RPMI8226 (cell line): ENCODE results near the gene IL22RA2.
A peak's percentile ranks its signal among the peaks of the same experiment; 100 is the strongest.
"Not testable (repeated sequence)": the region's sequence is repeated elsewhere in the genome, so short reads cannot be mapped to it uniquely, and the experiment has no call there.

ENCODE experiments used
- DNase-seq: peaks from one replicate; pipeline ENCODE4 v3.0.0-alpha.2; 2015

IL22RA2 gene, protein sequence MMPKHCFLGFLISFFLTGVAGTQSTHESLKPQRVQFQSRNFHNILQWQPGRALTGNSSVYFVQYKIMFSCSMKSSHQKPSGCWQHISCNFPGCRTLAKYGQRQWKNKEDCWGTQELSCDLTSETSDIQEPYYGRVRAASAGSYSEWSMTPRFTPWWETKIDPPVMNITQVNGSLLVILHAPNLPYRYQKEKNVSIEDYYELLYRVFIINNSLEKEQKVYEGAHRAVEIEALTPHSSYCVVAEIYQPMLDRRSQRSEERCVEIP

GRCh38 chr6:137173501-137173900, at the start of gene IL22RA2:
IL22RA2 (minus strand) TSS chr6:137173644; CDS start chr6:137161749, 11,895 bp downstream.
- no peak for DNase-seq

DNA sequence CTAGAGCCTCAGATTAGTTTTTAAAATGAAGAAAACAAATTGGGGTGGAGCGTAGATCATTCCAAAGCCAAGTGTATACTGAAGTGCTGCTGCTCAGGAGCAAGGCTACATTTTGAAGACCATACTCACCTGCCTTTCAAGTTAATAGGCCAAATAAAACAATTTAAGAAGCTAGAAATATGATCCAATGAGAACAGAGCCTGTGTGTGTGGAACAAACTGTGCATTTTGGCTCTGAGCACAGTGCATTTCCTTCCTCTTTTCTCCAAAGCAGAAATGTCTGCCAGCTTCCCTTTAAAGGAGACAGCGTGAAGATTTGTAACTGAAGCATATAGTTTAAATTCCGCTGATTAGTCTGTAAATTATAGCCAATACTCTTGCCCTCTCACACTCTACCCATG, 48.9 kb upstream of the IL22RA2 start:
- DNase-seq: peak; percentile 51

- DNase-seq: no peak
Observed at GRCh38 chr6:137219664-137220252, 46.3 kb upstream of the IL22RA2 start.

- DNase-seq: peak; percentile 94
Observed at GRCh38 chr6:137218917-137219663, 45.6 kb upstream of the IL22RA2 start, which contains the start of gene IFNGR1. IFNGR1 (minus strand) TSS chr6:137219385; CDS start chr6:137219327, 58 bp downstream.

DNA sequence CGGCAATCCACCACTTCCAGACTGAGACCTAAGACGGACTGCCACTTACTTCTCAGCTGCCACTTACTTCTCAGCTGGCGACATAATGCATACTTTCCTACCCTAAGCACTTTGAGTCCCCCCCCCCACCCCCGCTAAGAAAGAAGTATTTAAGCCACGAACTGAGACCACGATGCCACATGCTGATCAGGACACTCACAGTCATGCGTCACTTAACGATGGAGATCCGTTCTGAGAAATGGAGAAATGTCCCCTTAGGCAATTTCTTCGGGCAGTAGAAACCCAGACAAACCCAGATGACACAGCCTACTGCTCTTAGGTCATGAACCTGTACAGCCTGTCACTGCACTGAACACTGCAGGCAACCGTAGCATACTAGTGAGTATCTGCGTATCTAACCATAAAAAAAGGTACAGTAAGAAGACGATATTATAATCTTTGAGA, 45.1 kb upstream of the IL22RA2 start:
- peak; percentile 55 for DNase-seq

DNA sequence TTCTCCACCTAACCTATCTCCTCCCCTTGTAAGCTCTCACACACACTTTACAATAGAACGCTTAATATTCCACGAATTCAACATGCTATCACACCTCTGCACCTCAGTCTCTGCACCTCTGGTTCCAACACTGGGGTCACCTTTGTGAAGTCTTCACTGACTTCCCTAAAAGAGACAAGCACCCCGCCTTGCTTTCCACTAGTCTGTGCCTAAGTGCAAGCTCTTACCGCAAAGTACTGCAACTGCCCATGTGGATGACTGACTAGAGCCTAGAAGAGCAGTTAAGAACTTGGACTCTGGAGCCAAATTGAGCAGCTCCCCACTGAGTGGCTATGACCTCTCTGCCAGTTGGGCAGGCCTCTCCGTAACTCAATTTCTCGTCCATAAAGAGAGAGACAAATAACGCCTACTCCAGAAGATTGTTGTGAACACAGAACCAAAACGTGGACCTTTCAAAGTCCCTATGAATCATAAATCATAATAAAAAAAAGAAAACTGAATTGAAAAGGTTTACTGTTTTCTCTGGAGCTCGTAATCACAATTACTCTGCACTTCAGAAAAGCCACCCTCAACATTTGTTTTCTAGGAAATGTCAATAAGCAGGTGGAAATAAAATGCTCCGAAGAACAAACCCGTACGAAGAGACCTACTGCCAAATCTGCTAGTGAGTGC, 44.5 kb upstream of the IL22RA2 start:
- peak; percentile 44 for DNase-seq

GRCh38 chr6:137216875-137217553, 43.6 kb upstream of the IL22RA2 start:
- DNase-seq: no peak

DNA sequence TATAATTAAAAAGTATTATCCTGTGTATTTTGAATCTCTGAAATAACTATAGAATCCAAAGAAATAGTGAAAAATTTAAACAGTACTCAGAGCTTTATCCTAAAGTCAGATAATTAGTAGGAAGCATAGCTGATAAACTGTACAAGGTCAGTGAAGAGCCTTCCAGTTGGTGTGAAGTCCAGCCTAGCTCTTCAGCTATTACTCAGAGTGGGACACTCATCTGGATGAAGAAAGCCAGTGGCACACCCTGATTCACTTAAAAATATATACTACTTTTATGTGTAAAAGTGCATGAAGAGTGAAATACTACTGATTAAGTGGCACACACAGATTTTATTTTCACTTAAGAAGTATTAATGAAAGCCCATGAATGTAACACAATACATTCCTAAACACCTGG, 42.7 kb upstream of the IL22RA2 start:
- no peak for DNase-seq

- DNase-seq: not testable (repeated sequence)
Observed at GRCh38 chr6:137215630-137216029, 42.2 kb upstream of the IL22RA2 start.

DNA sequence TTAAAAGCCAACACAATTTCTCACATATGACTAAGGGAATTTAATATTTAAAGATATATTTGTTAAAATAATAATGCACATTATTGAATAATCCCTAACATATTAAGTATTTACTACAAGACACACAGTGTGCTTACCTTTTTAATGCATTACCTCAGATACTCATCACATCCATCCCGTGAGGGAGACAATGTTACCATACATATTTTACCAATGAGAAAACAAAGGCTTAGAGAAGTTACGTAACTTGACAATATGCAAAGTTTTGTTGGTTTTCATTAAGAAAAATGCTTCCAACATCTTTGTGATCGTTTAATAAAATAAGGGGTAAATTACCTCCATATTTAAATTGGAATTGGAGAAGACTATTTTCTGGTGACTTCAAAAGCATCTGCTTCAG, 41.5 kb upstream of the IL22RA2 start:
- no peak for DNase-seq

- DNase-seq: no peak
Observed at GRCh38 chr6:137213813-137214212, 40.4 kb upstream of the IL22RA2 start.

GRCh38 chr6:137213331-137213740, 39.9 kb upstream of the IL22RA2 start:
- DNase-seq: no peak

DNA sequence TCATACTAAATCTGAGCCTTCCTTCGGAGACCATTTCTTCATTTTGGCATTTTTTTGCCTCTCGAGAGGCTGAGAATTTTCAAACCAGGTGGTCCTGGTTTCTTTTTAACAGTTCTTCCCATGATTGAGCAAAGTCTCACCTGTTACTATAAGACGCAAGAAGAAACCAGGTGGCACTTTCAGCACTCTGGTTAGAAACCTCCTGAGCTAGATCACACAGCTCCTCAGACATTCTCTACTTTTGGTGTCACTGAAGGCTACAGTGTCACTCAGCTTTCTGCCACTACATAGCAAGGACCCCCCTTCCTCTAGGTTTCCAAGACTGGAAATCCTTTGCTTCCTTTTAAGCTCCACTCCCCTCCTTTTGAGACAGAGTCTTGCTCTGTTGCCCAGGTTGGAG, 38.5 kb upstream of the IL22RA2 start:
- no peak for DNase-seq

DNA sequence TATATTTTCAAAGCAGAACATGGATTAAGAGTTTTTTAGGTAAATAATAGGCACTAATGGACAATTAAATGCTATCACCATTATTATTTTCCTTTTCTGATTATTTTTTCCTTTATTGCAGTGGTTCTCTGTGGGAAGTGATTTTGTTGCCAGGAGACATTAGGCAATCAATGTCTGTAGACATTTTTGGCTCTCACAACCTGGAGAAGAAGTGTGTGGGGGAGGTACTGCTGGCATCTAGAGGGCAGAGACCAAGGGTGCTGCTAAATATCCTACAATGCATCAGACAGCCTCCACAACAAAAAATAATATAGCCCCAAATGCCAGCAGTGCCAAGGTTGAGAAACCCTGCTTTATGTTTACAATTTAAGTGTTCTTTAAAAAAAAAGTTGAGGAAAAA, 37.5 kb upstream of the IL22RA2 start:
- no peak for DNase-seq

DNA sequence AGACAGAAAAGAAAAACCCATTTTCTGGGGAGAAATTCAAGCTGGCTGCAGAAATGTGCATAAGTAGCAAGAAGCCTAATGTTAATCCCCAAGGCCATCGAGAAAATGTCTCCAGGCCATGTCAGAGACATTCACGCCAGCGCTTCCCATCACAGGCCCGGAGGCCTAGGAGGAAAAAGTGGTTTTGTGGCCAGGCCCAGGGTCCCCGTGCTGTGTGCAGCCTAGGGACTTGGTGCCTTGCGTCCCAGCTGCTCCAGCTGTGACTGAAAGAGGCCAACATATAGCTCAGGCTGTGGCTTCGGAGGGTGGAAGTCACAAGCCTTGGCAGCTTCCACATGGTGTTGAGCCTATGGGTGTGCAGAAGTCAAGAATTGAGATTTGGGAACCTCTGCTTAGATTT, 34.8 kb upstream of the IL22RA2 start:
- DNase-seq: no peak

DNA sequence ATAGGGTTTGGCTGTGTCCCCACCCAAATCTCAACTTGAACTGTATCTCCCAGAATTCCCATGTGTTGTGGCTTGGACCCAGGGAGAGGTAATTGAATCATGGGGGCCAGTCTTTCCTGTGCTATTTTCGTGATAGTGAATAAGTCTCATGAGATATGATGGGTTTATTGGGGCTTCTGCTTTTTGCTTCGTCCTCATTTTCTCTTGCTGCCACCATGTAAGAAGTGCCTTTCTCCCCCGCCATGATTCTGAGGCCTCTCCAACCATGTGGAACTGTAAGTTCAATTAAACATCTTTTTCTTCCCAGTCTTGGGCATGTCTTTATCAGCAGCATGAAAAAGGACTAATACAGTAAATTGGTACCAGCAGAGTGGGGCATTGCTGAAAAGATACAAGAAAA, 34.0 kb upstream of the IL22RA2 start:
- not testable (repeated sequence) for DNase-seq

DNA sequence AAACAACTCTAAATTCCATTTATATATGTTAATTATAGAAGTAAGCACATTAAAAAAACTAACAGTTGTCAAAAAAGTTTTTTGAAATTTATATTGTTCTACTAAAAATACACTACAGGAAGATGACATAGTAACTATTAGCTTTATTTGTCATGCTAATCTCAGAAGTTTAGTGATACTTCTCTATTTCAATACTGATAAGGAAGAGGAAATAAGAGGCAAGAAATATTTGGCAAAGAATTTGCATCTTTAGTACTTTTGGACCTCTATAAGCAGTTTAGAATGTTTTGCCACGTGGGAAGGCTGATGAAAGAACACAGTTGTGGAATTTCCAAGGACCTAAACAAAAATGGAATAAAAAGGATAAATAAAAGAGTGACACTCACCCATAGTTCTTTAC, 33.1 kb upstream of the IL22RA2 start:
- DNase-seq: no peak

- DNase-seq: no peak
Observed at GRCh38 chr6:137203256-137203655, 29.8 kb upstream of the IL22RA2 start.

DNA sequence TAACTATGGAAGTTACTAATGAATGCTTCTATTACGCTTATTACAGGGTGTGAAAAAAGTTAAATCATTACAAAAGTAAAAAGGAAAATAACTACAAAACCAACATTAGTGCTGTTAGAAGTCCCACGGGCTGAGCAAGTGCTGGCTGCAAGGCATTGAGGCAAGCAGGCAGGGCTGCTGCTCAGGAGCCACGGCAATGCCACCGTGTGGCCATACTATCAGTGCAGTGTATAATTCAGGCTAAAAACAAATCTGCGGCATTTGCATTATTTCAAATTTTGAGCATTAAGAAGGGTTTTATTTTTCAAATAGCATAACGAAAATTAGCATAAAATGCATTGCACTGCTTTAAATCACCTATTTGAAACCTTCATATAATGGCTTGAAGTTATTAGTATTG, 28.6 kb upstream of the IL22RA2 start:
- no peak for DNase-seq

DNA sequence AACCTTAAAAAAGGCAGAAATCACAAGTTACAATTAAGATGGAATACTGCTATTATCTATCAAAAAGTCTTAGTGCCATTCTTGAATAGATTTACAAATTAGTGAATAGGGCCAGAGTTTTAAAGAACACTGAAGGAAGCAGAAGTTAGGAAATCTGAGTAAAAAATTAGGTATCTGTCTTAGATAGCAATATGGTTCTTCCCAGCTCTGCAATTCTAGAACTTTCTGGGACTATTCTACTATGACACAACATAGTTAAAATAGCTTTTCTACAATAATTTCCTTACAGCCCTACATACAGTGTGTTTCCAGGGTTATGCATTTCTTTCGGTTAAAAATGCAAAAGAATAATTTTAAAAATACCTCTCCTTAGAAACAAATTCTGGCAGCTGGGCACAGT, 27.6 kb upstream of the IL22RA2 start:
- no peak for DNase-seq

DNA sequence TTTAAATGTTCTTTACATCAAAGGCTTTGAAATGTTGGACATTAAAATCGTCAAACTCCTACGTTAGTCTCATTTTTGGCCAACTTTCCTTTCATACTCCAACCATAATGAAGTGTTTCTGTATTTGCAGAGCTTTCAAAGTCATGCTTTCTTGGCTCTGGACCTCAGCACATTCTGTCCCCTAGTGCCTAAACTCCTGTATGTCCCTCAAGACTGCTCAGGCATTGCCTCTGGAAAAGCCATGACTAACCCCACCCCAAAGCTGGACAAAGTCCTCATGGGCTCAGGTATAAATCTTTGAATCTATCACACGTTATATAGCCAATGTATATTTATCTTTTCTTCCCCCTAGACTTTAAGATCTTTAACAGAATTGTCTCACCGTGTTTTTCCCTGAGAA, 26.8 kb upstream of the IL22RA2 start:
- DNase-seq: no peak
